ENCODE results near the gene ZNF12.
A peak's percentile ranks its signal among the peaks of the same experiment; 100 is the strongest.

Gene ZNF12

GRCh38 chr7:6641305-6642035 lies 65.3 kb downstream of the ZNF12 start:
- TF ChIP-seq SPI1 (IDR thresholded peaks at IDR 0.05; ENCODE audit: borderline replicate concordance, low read depth) (no peak), REST (IDR thresholded peaks at IDR 0.05; ENCODE audit: insufficient replicate concordance, low read depth) (no peak), POLR2AphosphoS5 (IDR thresholded peaks at IDR 0.05; ENCODE audit: low read depth) (no peak), GABPA (IDR thresholded peaks at IDR 0.05; ENCODE audit: low read depth) (no peak)
- TF ChIP-seq, protein P1, sequence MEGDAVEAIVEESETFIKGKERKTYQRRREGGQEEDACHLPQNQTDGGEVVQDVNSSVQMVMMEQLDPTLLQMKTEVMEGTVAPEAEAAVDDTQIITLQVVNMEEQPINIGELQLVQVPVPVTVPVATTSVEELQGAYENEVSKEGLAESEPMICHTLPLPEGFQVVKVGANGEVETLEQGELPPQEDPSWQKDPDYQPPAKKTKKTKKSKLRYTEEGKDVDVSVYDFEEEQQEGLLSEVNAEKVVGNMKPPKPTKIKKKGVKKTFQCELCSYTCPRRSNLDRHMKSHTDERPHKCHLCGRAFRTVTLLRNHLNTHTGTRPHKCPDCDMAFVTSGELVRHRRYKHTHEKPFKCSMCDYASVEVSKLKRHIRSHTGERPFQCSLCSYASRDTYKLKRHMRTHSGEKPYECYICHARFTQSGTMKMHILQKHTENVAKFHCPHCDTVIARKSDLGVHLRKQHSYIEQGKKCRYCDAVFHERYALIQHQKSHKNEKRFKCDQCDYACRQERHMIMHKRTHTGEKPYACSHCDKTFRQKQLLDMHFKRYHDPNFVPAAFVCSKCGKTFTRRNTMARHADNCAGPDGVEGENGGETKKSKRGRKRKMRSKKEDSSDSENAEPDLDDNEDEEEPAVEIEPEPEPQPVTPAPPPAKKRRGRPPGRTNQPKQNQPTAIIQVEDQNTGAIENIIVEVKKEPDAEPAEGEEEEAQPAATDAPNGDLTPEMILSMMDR (IDR thresholded peaks at IDR 0.05; ENCODE audit: insufficient read depth, low read length), result no peak
- H3K4me3 ChIP-seq (replicated peaks; ENCODE audit: insufficient read depth, low read length), result no peak overlapping the region
- H3K27me3 ChIP-seq (ENCODE audit: insufficient read depth, poor library complexity, severe bottlenecking), result no peaks in the 10 kb centered on the region
- DNase-seq (ENCODE audit: low read depth in 1 of 2, low spot score in 1 of 2), result no peak
- no peak overlapping the region for H3K27ac ChIP-seq (replicated peaks)

- H3K27me3 ChIP-seq (ENCODE audit: insufficient read depth, poor library complexity, severe bottlenecking), result no peaks in the 10 kb centered on the region
- TF ChIP-seq SPI1 (IDR thresholded peaks at IDR 0.05; ENCODE audit: borderline replicate concordance, low read depth), result no peak
- TF ChIP-seq GABPA (IDR thresholded peaks at IDR 0.05; ENCODE audit: low read depth), result no peak
- TF ChIP-seq REST (IDR thresholded peaks at IDR 0.05; ENCODE audit: insufficient replicate concordance, low read depth), result no peak
- TF ChIP-seq POLR2AphosphoS5 (IDR thresholded peaks at IDR 0.05; ENCODE audit: low read depth), result no peak
- TF ChIP-seq, protein P1 (IDR thresholded peaks at IDR 0.05; ENCODE audit: insufficient read depth, low read length), result no peak
- DNase-seq (ENCODE audit: low read depth in 1 of 2, low spot score in 1 of 2), result peak in 1 of 2 experiments; percentile 34
- no peak overlapping the region for H3K4me3 ChIP-seq (replicated peaks; ENCODE audit: insufficient read depth, low read length)
- no peak overlapping the region for H3K27ac ChIP-seq (replicated peaks)
Measured at GRCh38 chr7:6640246-6640721, 66.5 kb downstream of the ZNF12 start.

DNA sequence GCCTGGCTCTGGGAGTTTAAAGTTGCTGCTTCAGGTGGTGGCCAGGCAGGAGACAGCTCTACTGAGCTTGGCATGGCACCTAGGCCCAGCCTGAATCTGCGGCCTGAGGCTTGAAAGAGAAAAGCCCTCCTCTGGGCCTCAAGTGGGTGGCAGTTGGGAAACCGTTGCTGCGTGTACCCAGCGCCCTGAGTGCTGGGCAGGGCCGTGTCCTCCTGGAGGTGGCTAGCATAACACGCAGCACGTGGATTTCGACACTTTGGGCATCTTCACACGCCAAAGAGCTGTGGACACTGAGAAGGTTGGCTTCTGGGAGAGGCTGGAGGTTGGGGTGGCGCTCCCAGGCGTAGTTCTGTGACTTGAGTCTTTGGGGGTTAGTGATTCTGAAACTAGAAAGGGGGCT lies 67.1 kb downstream of the ZNF12 start:
- no peak for DNase-seq (ENCODE audit: low read depth in 1 of 2, low spot score in 1 of 2)
- TF ChIP-seq SPI1 (IDR thresholded peaks at IDR 0.05; ENCODE audit: borderline replicate concordance, low read depth), result no peak
- TF ChIP-seq, protein P1 (IDR thresholded peaks at IDR 0.05; ENCODE audit: insufficient read depth, low read length), result no peak
- TF ChIP-seq POLR2AphosphoS5 (IDR thresholded peaks at IDR 0.05; ENCODE audit: low read depth), result no peak
- TF ChIP-seq REST (IDR thresholded peaks at IDR 0.05; ENCODE audit: insufficient replicate concordance, low read depth), result no peak
- TF ChIP-seq GABPA (IDR thresholded peaks at IDR 0.05; ENCODE audit: low read depth), result no peak
- H3K4me3 ChIP-seq (replicated peaks; ENCODE audit: insufficient read depth, low read length), result no peak overlapping the region
- no peaks in the 10 kb centered on the region for H3K27me3 ChIP-seq (ENCODE audit: insufficient read depth, poor library complexity, severe bottlenecking)
- no peak overlapping the region for H3K27ac ChIP-seq (replicated peaks)

All from HL-60 (cell line).